ENCODE measurements around the gene COL23A1.

Gene COL23A1

DNA sequence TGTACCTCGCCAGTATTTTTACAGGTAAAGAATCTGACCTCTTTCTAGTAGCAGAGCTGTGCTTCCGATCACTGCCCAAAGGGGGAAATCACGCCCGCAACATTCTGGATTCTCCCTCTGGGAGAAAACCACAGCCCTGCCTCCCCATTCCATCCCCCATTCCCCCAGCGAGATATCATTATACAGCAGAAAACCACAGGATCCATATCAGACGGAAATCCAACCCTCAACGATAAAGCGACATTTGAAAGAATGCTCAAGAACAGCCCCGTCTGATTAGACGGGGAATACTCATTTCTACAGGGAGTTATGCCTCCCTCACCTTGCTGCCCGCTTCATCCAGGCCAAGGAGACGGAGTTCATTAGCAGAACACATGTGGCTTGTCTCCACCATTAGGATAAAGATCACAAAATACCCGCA is 172.8 kb downstream of the COL23A1 start:
- DNase-seq = no peak

DNA sequence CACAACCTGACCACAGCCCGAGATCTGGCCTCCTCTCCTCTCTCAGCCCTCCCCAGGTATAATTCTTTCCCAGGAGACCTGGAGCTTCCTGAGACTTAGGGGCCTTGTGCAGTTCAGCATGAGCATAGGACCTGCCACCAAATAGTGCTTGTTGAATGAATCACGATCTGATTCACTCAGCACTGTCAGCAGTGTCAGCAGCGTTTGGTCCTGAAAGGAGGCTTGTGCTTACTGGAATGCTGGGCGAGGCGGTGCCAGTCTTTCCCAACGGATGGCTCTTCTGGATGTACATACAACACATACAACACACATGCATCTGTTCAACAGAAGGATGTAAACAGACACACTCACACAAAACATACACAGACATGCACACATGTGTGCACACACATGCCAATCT is 173.3 kb downstream of the COL23A1 start:
- DNase-seq = no peak

DNA sequence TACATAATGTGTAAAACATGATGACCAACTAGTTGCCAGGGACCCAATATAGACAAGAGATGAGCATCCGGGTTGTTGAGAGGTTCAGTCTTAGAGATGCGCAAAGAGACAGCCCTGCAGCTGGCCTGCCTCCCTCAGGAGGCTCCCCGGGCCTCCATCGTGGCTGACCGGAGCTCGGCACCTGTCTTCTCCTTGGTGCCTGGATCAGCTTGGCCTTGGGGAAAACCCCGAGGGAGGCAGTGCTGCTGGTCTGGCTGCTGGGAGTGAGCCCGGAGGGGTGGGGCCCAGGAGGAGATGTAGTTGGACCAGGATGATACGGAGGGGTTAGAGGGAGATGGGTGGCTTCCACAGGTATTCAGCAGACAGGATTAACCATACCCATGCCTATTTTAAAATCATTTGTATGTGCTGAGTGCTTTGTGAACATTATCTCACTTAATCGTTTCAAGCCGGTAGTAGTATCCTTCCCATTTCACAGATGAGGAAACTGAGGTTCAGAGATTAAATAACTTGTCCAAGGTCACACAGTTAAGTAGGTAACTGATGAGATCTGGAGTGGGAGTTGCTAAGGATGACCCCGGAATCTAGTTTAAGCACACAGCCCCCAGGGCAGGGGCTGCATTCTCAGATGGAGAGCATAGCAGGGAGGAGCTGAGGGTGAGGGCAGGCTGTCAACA is 173.8 kb downstream of the COL23A1 start:
- DNase-seq = no peak

DNA sequence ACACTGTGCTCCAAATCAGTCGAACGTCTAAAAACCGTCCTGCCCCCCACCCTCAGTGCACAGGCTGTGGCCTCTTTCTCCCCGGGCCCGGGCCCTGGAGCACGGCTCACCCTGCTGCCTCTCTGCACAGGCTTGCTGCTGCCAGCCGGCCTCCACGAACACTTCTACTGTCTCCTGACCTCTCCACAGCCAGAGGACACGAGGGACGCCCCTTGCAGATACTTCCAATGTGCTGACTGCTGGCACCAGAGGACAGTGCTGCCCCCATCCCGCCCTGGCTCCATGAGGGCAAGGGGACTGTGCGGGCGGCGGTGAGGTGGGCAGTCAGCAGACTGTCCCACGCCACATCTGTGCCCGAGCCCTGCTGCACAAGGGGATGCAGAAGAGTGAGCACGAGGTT is 174.8 kb downstream of the COL23A1 start:
- no peak for DNase-seq

DNA sequence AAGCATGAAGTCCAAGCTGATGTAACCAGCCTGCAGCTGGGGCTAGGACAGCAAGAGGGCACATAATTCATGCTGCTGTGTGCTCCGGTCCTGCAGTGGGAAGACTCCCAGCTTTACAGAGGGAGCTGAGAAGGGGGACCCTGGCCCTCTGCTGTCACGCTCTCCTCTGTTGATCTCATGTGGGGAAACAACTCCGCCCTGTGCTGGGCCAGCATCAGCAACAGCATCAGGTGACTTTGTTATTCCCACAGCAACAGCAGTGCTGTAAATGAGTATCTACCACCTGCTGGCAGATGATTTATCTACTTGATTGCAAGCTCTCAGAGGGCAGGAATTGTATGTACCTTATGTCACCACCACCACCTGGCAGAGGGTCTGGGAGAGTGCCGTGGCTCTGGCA is 176.2 kb downstream of the COL23A1 start:
- no peak for DNase-seq

DNA sequence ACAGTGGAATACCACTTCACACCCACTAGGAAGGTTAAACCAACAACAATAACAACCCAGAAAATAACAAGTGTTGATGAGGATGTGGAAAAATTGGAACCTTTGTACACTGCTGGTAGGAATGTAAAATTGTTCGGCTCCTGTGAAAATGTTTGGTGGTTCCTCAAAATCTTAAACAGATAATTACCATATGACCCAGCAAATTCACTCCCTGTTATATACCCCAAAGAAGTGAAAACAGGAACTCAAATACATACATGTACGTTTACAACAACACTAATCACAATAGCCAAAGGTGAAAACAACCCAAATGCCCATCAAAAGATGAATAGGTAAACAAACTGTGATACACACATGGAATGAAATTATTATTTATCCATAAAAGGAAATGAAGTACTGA is 179.1 kb downstream of the COL23A1 start:
- no peak for DNase-seq

DNA sequence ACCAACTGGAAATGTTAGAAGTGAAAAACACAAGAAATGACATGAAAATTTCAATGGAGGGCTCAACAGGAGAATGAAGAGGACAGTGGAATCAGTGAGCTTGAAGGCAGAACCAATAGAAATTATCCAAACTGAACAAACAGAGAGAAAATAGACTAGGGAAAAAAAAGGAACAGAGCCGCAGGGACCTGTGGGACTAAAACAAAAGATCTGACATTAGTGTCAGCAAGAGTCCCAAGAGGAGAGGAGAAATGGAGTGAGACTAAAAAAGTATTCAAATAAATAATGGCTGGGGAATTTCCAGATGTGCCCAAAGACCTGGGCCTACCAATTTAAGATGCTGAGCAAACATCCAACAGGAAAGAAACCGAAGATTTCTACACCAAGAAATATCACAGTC is 182.5 kb downstream of the COL23A1 start:
- no peak for DNase-seq

DNA sequence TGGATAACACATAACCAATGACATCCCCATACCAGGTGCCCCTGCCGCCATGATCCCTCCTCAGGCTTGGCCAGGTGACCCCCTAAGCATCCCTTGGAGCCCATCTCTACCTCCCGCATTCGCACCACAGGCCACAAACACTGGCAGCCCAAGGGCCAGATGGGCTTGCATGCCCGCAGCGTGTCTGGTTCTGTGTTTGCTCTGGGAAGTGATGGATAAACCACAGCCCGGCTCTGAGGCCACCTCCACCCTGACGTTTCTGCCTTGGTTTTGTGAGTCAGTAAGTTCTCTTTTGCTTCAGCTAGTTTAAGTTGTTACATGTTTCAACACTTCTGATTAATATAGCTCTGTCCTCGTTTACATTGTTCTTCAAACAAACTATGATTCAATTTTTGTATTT is 185.2 kb downstream of the COL23A1 start:
- DNase-seq = no peak

DNA sequence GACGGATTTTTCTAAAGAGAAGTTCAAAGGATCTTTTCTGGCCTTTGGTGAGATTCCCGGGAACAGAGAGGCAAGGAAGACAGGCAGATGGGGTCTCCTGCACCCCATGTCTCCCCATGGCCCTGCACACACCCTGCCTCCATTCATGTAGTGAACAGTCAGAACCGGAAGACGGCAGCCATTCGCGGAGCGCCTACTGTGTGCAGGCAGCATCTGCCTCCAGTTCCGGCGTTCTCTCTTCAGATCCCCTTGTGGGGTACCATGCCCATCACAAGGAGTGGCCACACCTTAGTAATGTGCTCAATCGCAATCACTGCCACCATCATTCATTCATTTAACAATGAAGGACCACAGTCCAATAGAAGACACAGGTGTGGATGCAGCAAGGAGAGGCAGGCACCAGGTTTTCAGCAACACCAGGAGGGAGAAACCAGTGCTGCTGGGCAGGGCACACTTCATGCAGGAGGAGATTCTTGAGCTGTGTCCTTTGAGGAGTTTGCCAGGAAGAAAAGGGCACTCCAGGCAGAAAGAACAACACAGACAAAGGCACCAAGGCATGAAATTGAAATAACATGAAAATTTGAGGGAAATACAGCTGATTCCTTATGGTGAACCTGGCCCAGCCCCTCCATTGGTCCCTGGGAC is 186.1 kb downstream of the COL23A1 start:
- DNase-seq = no peak

DNA sequence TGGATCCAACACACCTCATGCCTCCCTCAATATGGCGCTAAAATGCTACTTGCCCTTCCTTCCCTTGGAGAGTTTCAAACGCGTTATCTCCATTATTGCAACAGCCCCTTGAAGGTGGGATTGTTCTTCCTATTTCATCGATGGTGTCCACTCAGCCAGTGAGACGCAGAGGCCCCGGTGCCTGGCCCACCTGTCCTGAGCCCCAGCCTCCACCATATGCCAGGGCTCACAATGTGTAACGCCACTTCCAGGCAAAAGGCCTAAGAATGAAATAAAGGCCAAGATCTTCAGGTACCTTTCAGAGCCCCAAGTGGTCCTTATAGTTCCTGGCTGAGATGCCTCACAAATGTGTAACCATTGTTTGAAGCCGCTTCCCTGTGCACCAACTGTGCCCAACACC is 186.8 kb downstream of the COL23A1 start:
- no peak for DNase-seq

DNA sequence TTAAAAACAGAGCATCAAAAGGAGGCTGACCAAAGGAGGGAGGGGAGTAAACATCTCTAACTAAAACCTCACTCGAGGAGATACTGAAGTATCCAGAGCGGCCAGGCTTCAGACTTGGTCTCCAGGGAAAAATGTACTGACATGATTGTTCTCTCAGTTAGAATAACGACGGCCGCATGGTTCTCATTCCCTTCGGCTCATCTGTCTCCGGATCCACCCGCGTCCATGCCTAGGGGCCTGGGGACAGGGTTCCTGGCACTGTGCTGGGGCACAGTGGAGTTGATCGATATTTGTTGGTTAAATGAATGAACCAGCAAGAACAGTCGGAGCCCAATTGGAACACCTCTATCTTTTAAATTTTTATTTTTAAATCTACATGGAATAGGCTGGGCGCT is 190.5 kb downstream of the COL23A1 start:
- no peak for DNase-seq

DNA sequence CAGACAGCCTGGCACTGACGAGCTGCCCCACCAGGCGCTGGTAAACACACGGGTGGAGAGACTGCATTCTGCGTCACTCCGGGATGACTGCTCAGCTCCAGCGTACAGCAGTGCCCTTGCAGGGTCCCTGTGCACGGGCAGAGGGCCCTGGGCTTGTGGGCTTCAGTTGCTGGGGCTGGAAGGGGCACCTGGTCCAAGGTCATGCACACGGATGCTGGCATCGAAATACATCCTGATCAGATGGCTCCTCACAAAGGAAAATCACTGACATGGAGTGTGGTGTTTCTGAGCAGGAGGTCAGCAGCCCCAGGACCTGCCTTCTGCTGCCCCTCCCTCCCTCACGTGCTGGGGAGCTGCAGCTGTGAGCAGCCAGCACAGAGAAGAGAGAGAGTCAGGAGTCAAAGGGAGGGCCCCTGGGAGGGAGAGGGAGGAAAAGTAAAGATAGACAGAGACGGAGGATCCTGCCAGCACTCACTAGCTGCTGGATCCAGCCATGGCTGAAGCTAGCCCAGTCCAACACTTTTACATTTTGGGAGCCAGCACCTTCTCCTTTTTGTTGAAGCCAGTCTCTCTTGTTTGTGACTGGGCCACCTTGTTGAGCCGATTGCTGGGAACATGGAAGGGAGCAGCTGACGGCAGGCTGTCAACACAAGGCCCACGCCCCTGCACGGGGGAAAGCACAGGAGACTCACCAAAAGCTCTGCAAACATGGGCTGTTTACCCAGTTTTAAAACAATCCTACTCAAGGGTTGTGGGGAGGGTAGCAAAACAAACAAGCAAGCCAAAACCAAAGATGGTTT is 191.1 kb downstream of the COL23A1 start:
- DNase-seq = no peak

DNA sequence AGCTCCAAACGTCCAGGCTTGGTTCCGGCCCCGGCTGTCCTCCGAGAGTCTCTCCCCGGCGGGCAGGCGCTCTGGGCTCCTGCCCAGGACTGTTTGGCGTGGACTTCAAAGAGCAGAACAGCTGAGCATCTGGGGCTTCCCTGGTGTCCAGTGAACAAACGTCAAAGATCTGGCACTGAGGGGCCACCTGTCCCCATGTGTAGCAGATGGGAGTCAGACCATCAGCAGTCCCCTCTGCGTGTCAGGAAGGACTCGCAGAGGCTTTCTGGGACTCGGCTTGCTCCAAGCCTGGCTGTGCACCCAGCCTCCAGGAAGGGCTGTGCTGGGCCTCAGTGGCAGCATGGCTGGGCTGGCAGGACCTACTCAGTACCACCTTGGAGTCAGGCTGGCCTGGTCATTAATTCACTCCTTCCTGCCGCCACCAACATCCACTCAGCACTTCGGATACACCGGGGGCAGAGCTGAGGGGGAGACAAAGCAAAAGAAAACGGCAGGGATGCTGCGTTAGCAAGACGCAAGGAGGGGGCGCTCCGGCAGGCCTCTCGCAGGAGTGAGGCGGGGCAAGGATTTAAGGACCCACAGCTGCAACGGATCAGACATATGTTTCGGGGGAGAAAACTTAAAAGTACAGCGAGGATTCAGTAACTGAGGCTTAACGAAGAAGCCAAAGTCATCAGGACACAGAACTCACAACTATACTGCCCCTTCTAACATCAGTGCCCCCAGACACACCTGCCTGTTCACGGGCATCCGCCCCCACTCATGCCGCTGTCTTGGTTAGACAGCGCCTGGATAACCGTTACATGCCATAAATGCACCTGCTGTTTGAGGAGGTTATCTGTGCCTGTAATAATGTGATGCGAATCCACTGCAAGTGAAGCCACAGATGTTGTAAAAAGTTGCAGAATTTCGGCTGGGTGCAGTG is 193.1 kb downstream of the COL23A1 start:
- no peak for DNase-seq

DNA sequence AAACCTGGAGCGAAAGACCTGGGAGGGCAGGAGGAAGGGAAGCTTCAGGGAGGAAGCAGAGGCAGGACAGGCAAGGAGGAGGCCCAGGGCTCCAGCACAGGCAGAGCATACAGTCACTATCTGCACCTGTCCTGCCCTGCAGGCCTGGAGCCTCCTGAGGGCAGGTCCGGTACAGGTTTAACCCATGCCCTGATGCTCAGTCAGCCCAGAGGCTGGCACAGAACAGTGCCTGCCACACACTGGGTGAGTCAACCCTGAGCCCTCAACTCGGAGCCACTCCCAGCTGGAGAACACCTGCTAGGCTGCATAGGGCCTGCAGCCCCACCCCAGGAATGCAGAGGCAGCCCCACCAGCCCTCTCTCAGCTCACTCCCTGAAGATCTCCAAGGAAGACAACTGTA is 196.1 kb downstream of the COL23A1 start:
- no peak for DNase-seq

DNA sequence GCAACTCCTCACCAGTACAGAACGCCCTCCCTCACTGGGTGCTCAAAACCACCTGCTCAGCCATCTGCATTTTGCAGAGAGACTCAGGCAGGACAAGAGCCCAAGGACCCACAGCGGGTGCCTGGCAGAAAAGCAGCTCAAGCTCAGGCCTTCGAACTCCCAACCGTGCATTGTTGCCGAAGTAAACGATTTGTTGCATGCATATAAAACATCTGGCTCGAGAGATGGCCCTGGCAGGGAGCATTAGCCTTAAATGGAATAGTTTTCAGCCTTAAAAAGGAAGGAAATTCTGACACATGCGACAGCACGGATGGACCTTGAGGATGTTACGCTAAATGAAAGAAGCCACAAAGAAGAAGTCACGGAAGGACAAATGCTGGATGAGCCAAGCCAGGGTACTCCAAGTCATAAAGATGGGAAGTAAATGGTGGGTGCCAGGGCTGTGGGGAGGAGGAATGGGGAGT is 197.2 kb downstream of the COL23A1 start:
- no peak for DNase-seq

DNA sequence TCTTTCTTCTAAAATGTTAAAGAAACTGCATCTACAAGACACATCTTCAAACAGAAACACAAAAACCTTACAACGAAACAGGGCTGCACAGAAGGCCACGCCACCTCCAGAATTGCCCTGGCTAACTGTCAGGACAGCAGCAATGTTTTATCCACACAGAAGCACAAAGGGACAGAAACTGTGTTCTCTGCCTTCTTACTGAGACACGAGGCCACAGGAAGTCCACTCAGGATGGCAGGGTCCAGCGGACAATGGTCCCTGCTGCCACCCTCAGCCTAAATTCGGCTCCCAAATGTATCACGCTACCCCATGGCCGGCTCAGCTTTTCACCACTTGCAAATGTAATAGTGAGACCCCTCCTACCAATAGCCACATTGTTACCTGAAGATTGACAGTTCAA is 197.8 kb downstream of the COL23A1 start:
- DNase-seq = no peak

DNA sequence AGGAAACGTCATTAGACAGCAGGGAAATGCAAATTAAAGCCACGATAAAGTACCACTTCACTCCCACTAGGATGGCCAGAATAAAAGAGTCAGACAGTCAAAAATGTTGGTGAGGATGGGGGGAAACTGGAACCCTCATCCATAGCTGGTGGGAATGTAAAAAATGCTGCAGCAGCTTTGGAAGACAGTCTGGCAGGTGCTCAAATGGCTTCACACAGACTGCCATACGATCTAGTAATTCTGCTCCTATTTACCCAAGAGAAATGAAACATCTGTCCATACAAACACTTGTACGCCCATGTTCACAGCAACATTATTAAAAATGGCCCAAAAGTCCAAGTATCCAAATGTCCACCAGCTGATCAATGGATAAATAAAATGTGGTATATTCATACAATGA is 198.7 kb downstream of the COL23A1 start:
- DNase-seq = no peak

DNA sequence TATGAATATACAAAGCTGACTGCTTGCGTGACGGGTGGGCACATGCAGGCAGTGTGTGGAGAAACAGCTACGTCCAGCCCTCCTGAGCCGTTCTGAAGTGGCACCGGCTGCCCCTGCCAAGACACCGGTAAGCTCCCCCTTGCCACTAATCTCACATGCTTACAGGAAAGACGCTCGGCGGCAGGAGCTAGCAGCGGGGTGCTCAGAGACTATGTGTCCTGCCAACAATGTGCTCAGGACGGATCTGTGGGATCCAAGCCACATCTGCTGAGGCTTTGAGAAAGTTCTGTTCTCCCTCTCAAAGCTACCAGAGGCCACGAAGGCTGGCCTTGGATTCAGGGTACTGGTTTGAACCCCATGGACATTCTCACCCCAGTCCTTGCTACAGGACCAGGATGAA is 200.4 kb downstream of the COL23A1 start:
- DNase-seq = no peak

DNA sequence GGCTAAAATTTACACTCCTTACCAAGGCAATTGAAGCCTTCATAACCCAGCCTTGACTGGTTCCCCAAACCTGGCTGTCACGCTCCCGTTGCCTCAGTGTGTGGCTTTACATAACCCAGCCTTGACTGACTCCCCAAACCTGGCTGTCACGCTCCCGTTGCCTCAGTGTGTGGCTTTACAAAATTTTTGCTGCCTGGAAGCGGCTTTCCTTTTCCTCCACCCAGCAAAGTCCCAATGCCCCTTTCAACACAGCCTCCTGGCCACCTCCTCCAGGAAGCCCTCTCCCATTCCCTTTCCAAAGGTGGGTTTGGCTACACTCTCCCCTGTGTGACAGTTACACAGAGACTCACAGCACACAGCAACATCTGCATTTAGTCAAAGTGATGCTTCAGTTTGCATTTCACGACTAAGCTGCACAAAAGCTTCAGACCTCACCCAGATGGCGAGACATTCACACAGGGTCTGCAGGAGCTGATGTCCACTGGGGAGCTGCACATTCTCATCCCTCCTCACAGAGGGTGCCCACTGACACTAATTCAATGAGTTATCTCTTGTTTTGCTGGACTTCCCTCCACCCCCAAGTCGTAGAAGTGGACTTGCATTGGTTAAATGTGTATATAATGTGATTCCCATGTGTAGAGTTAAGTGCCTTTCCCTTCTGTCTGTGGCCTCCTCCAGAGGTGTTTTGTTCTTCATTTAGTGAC is 201.0 kb downstream of the COL23A1 start:
- DNase-seq = no peak

DNA sequence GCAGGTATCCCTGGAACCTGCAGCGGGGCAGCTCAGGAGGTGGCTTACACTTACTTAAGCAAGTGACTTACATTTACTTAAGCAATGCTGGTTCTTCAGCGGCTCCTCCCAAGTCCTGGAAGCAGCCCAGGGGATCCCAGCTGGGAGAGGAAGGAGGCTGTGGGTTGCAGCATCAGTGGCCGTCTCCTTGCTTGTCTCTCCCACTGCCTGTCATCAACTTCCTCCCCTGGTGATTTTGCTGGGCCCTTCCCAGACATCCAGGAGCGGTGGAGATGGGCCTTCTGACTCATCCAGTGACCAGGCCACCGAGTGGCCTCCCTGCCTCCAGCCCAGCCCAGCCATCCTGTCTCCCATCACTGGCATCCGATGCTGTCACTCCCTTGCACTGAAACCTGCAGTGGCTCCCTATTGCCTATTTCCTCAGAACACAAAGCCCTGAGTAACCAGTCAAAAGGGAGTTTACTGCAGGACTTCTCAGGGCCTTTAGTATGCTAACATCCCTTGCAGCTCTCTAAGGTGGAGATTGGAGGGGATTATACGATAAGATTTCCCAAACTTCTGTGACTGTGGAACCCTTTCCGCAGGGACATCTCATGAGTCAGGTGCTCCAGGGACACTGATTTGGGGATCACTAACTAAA is 201.7 kb downstream of the COL23A1 start:
- no peak for DNase-seq

DNA sequence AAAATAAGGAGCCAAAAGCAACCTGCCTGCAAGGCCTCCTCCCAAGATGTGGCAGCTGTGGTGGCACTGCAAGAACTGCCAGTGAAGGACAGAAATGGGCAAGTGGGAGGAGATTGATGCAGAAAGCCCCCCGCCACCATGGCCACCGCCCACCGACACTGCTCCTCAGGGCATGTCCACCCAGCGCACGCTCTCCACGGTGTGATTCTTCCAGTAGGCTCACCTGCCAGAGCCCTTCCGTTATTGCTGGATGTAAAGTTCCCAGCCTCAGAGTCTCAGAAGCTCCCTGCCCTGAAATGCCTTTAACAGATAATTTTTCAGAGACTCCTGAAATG is 202.4 kb downstream of the COL23A1 start:
- DNase-seq = no peak
